ENCODE data around the gene ADK.

DNA sequence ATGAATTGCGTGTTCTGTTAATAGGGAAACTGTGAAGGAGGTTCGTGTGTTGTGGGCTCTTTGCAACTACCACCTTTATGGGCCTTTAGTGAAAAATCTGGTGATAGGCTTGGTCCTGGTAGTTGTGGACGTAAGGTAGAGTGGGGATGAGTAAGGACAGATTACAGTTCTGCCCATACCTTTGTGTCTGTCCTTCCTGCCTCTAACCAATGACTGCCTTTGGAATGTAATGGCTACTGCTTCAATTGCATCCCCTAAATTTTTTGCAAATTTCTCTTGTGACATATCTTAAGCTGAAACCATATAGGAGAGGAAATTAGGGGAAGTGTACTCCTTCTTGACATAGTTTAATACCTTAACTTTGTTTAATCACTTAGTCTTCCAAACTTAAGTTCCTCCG, 82.3 kb downstream of the ADK start:
- TF ChIP-seq, protein P1, sequence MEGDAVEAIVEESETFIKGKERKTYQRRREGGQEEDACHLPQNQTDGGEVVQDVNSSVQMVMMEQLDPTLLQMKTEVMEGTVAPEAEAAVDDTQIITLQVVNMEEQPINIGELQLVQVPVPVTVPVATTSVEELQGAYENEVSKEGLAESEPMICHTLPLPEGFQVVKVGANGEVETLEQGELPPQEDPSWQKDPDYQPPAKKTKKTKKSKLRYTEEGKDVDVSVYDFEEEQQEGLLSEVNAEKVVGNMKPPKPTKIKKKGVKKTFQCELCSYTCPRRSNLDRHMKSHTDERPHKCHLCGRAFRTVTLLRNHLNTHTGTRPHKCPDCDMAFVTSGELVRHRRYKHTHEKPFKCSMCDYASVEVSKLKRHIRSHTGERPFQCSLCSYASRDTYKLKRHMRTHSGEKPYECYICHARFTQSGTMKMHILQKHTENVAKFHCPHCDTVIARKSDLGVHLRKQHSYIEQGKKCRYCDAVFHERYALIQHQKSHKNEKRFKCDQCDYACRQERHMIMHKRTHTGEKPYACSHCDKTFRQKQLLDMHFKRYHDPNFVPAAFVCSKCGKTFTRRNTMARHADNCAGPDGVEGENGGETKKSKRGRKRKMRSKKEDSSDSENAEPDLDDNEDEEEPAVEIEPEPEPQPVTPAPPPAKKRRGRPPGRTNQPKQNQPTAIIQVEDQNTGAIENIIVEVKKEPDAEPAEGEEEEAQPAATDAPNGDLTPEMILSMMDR (IDR thresholded peaks at IDR 0.05 in 4 of 5, conservative IDR thresholded peaks at IDR 0.05 in 1 of 5) = no peak
- TF ChIP-seq POLR2A (IDR thresholded peaks at IDR 0.05) = no peak
